ENCODE results near the gene SNCAIP. TPM values are rescaled to one million over a fixed set of nuclear protein-coding genes. Genes with fewer than 3 reads are reported as not detected.

The SNCAIP gene
- total RNA-seq, 1 experiment from 2014 or later: not detected

- no peak for TF ChIP-seq REST (IDR thresholded peaks at IDR 0.05; ENCODE audit: insufficient read depth in 1 of 2, low read depth in 2 of 2, low read length in 1 of 2)
- TF ChIP-seq, protein P1, sequence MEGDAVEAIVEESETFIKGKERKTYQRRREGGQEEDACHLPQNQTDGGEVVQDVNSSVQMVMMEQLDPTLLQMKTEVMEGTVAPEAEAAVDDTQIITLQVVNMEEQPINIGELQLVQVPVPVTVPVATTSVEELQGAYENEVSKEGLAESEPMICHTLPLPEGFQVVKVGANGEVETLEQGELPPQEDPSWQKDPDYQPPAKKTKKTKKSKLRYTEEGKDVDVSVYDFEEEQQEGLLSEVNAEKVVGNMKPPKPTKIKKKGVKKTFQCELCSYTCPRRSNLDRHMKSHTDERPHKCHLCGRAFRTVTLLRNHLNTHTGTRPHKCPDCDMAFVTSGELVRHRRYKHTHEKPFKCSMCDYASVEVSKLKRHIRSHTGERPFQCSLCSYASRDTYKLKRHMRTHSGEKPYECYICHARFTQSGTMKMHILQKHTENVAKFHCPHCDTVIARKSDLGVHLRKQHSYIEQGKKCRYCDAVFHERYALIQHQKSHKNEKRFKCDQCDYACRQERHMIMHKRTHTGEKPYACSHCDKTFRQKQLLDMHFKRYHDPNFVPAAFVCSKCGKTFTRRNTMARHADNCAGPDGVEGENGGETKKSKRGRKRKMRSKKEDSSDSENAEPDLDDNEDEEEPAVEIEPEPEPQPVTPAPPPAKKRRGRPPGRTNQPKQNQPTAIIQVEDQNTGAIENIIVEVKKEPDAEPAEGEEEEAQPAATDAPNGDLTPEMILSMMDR (IDR thresholded peaks at IDR 0.05): peak; percentile 31
- H3K4me1 ChIP-seq (ENCODE audit: control insufficient read depth, insufficient read depth, low read length): no peaks in the 10 kb centered on the region
- CTCF ChIA-PET: interaction anchor here (0.7 kb wide), 1 partner anchor 306 kb away, joined by 4 read pairs; no protein-coding TSS in a partner anchor
- H3K4me3 ChIP-seq (ENCODE audit: low read depth in 2 of 2, low read length in 2 of 2): no peak overlapping the region
- no peak overlapping the region for H3K27ac ChIP-seq (ENCODE audit: low read length)
- H3K27me3 ChIP-seq (ENCODE audit: control insufficient read depth, insufficient read depth, low read length): no peaks in the 10 kb centered on the region; the same call in 1 of the 2 replicates
- ATAC-seq: no peak
- in situ Hi-C loops (cut with HindIII; ENCODE audit: low pct_unique_long_range_greater_than_20kb, low sequenced_read_pairs): no loop called here
- POLR2A ChIA-PET: no interaction called here
- H3K9me3 ChIP-seq (ENCODE audit: control insufficient read depth, insufficient read depth, low read depth, low read length): no peaks in the 10 kb centered on the region
- intact Hi-C loops (cut with micrococcal nuclease; ENCODE audit: unreplicated experiment): no loop called here
- no TSS peak for BruUV-seq (replicated peaks)
- no peak for DNase-seq (ENCODE audit: low read depth, low spot score)
- no peaks in the 10 kb centered on the region for H3K36me3 ChIP-seq (ENCODE audit: control insufficient read depth, insufficient read depth, low read length)
These were observed 189.0 kb downstream of the SNCAIP start for GRCh38 chr5:122501089-122501435.

DNA sequence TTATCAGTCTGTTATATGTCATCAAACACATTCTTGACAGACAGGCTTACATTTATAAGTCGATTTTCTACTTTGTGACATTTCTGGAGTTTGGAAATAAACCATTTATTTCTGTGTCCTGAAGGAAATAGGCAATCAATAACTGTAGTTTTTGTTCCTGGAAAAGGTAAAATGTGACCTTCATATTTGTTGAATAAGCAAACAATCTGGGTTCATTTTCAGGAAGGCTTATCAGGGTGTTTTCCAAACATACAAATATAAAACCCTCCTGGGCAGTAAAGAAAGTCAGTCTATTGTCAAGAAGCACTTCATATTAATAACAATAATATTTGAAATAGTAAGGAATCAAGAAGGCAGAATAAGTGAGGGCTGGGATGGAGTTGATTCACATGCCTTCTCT is 195.0 kb downstream of the SNCAIP start:
- in situ Hi-C loops (cut with HindIII; ENCODE audit: low pct_unique_long_range_greater_than_20kb, low sequenced_read_pairs): no loop called here
- Histone ChIP-seq H3K27ac (ENCODE audit: low read length) (no peak overlapping the region), H3K4me1 (ENCODE audit: control insufficient read depth, insufficient read depth, low read length) (no peaks in the 10 kb centered on the region), H3K36me3 (ENCODE audit: control insufficient read depth, insufficient read depth, low read length) (no peaks in the 10 kb centered on the region), H3K9me3 (ENCODE audit: control insufficient read depth, insufficient read depth, low read depth, low read length) (no peaks in the 10 kb centered on the region), H3K4me3 (ENCODE audit: low read depth in 2 of 2, low read length in 2 of 2) (no peak overlapping the region), H3K27me3 (ENCODE audit: control insufficient read depth, insufficient read depth, low read length) (peaks cover 3% of the 10 kb centered on the region; the same call in 1 of the 2 replicates)
- CTCF ChIA-PET: no interaction called here
- DNase-seq (ENCODE audit: low read depth, low spot score): no peak
- ATAC-seq: no peak
- POLR2A ChIA-PET: no interaction called here
- TF ChIP-seq POLR2AphosphoS5 (IDR thresholded peaks at IDR 0.05; ENCODE audit: low read depth, low read length): no peak
- TF ChIP-seq SIN3A (IDR thresholded peaks at IDR 0.05; ENCODE audit: borderline replicate concordance, insufficient read depth, low read depth, low read length): no peak
- TF ChIP-seq, protein P1 (IDR thresholded peaks at IDR 0.05): no peak
- intact Hi-C loops (cut with micrococcal nuclease; ENCODE audit: unreplicated experiment): no loop called here
- no TSS peak for BruUV-seq (replicated peaks)

DNA sequence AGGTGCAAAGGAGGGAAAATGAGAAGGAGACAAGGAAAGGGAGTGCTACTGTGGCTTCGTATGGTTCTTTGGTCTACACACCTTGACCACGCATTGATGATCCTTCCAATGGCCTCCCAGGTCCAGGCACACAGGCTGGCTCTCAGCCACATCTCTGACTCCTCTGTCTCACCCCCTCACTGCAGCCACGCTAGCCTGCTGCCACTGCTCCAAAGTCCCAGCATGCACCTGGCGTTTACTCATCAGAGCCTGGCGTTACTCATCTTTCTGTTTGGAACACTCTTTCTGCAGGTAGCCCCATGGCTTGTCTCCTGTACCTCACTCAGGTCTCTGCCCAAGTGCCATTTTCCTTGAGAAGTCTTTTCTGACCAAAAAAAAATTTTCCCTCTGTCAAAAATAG is 195.5 kb downstream of the SNCAIP start:
- H3K4me3 ChIP-seq (ENCODE audit: low read depth in 2 of 2, low read length in 2 of 2): no peak overlapping the region
- in situ Hi-C loops (cut with HindIII; ENCODE audit: low pct_unique_long_range_greater_than_20kb, low sequenced_read_pairs): no loop called here
- ChIA-PET CTCF (interaction anchor here (0.8 kb wide), 1 partner anchor 14 kb away, joined by 4 read pairs; no protein-coding TSS in a partner anchor), POLR2A (no interaction called here)
- no peak for DNase-seq (ENCODE audit: low read depth, low spot score)
- TF ChIP-seq POLR2AphosphoS5 (IDR thresholded peaks at IDR 0.05; ENCODE audit: low read depth, low read length) (no peak), REST (IDR thresholded peaks at IDR 0.05; ENCODE audit: insufficient read depth in 1 of 2, low read depth in 2 of 2, low read length in 1 of 2) (no peak), TCF7L2 (IDR thresholded peaks at IDR 0.05; ENCODE audit: low read depth, low read length) (no peak), SIN3A (IDR thresholded peaks at IDR 0.05; ENCODE audit: borderline replicate concordance, insufficient read depth, low read depth, low read length) (no peak)
- TF ChIP-seq, protein P1 (IDR thresholded peaks at IDR 0.05): no peak
- H3K9me3 ChIP-seq (ENCODE audit: control insufficient read depth, insufficient read depth, low read depth, low read length): no peaks in the 10 kb centered on the region
- BruUV-seq (replicated peaks): no TSS peak
- ATAC-seq: no peak
- H3K27me3 ChIP-seq (ENCODE audit: control insufficient read depth, insufficient read depth, low read length): peaks cover 3% of the 10 kb centered on the region; the same call in 1 of the 2 replicates
- H3K27ac ChIP-seq (ENCODE audit: low read length): no peak overlapping the region
- intact Hi-C loops (cut with micrococcal nuclease; ENCODE audit: unreplicated experiment): no loop called here
- H3K36me3 ChIP-seq (ENCODE audit: control insufficient read depth, insufficient read depth, low read length): no peaks in the 10 kb centered on the region
- no peaks in the 10 kb centered on the region for H3K4me1 ChIP-seq (ENCODE audit: control insufficient read depth, insufficient read depth, low read length)
